Ishikawa (cell line): ENCODE results near the gene ENOX1.

Experiments used
- CEBPB ChIP-seq: IDR thresholded peaks from 2 replicates; pipeline ENCODE4 v1.6.1; 2012
- CREB1 ChIP-seq: IDR thresholded peaks from 2 replicates; pipeline ENCODE4 v1.6.1; 2012; ENCODE audit warnings: low read depth
- EGR1 ChIP-seq: IDR thresholded peaks from 2 replicates; pipeline ENCODE4 v1.6.1; 2012
- EP300 ChIP-seq: IDR thresholded peaks from 2 replicates; pipeline ENCODE4 v1.6.1; 2012; ENCODE audit warnings: borderline replicate concordance
- FOXM1 ChIP-seq: IDR thresholded peaks from 2 replicates; pipeline ENCODE4 v1.6.1; 2012; ENCODE audit warnings: low read depth, borderline replicate concordance
- MAX ChIP-seq: IDR thresholded peaks from 2 replicates; pipeline ENCODE4 v1.6.1; 2012
- NFIC ChIP-seq: IDR thresholded peaks from 2 replicates; pipeline ENCODE4 v1.6.1; 2012
- RAD21 ChIP-seq: IDR thresholded peaks from 2 replicates; pipeline ENCODE4 v1.6.1; 2012; ENCODE audit warnings: low read depth
- REST ChIP-seq: IDR thresholded peaks from 2 replicates; pipeline ENCODE4 v1.6.1; 2012; ENCODE audit warnings: low read depth, mild to moderate bottlenecking
- TAF1 ChIP-seq: IDR thresholded peaks from 2 replicates; pipeline ENCODE4 v1.6.1; 2012; ENCODE audit warnings: low read depth, mild to moderate bottlenecking
- TCF12 ChIP-seq: IDR thresholded peaks from 2 replicates; pipeline ENCODE4 v1.6.1; 2012; ENCODE audit warnings: low read depth
- TEAD4 ChIP-seq: IDR thresholded peaks from 2 replicates; pipeline ENCODE4 v1.6.1; 2012
- YY1 ChIP-seq: IDR thresholded peaks from 2 replicates; pipeline ENCODE4 v1.6.1; 2012; ENCODE audit warnings: low read depth
- ZBTB7A ChIP-seq: IDR thresholded peaks from 2 replicates; pipeline ENCODE4 v1.6.1; 2012; ENCODE audit warnings: low read depth

- TF ChIP-seq RAD21 (no peak), TCF12 (no peak), TAF1 (no peak), MAX (no peak), YY1 (no peak), REST (no peak), NFIC (no peak), EP300 (no peak), EGR1 (no peak), FOXM1 (no peak), ZBTB7A (no peak), CEBPB (no peak), TEAD4 (no peak), CREB1 (no peak)
Observed at GRCh38 chr13:43469791-43470190, 317.0 kb downstream of the ENOX1 start.
